Limb (tissue), 2 donors: ENCODE results near the gene HLCS.

ENCODE experiments used
- DNase-seq, 2 donors: peaks; one replicate each; pipeline ENCODE4 v3.0.0-alpha.2; 2016; ENCODE audit errors: extremely low spot score in 2 of 2

Gene HLCS

GRCh38 chr21:36813052-36813451 is 153.4 kb downstream of the HLCS start:
- peak in 1 of 2 donors; percentile 43 for DNase-seq

GRCh38 chr21:36811762-36812161 is 154.7 kb downstream of the HLCS start:
- DNase-seq = no peak

DNA sequence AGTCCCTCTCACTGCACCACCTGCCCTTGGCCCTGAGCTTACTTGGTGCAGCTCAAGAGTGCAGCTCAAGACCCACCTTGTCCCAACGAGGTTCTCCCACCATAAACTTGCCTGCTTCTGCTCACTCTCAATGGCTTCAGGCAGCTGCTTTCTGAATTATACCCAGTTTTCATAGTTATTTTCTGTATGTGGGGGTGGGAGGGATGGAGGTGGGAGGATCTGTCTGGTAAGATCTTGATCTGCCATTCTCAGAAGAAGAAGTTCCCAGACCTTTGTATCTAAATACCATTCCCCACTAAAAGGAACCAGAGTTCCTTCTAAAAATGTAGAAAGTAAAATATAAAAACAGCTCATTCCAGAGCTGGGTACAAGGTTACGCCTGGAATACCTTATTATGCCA is 156.0 kb downstream of the HLCS start:
- no peak for DNase-seq

DNA sequence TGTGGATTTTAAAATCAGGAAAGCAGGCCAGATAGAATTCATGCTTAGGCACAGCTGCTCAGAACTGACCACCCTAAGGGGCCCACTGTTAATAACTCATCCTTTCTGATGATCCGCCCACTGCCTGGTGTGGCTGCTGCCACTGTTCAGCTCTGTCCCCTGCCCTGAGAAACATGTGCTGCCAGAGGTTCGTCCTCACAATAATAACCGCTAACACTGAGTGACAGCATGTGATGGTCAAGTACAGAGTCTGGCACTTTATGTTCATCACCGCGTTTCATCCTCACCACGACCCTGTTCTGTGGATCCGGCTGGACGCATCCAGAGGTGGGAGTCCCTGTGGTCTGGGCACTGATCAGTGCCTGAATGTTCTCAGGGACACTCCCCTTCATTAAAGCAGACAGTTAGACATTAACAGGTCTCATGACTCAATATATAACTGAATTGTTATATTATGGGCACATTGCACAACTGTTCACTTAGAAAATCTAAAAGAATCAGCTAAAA is 159.0 kb downstream of the HLCS start:
- DNase-seq = no peak

DNA sequence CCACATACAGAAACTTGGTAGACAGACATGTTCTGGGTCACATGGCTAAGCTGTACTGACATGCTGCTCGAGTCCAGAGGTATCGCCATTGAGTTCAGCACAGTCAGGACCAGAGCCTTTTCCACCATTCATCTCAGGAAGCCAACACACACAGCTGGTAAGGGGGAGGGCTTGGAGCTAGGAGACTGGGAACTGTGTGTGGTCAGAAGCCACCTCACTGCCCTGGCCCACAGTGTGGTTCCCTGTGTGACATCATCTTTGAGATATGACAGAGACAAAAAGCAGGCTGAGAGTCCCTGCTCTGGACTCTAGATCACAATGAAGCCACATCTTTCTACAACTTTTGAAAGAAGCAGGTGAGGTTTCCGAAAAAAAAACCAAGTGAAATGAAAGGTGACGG is 160.4 kb downstream of the HLCS start:
- no peak for DNase-seq

GRCh38 chr21:36804874-36805611 is 161.4 kb downstream of the HLCS start:
- no peak for DNase-seq

DNA sequence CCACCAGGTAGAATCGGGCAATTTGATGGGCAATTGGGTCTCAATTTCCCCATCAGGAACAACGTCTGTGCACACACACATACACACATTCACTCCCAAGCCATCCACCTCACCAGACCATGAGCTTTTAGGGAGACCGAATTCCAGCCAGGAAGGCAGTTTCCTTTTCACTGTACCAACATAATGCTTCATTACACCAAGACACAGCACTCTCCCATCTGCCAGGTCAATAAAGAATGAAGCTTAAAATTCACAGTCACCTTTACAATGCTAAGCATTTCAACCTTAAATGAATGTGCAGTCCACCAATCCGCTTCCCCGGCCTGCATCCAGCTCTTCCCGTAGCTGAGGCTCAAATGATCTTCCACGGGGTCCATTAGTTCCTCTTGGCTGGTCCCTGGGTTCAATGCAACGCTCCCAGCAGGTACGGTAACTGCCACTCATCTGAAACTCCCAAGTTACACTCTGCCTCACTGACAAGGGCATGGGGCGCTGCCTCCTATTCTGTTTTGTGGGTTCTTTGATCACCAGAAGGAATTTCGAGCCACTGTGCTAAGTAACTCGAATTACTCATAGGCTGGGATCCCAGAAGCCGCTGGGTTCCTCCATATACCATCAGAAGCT is 162.5 kb downstream of the HLCS start:
- no peak for DNase-seq

- DNase-seq = no peak
Measured at GRCh38 chr21:36803051-36803645, 163.3 kb downstream of the HLCS start.

- DNase-seq = no peak
Measured at GRCh38 chr21:36800734-36801133, 165.7 kb downstream of the HLCS start.

- DNase-seq = no peak
Measured at GRCh38 chr21:36799869-36800268, 166.6 kb downstream of the HLCS start.

DNA sequence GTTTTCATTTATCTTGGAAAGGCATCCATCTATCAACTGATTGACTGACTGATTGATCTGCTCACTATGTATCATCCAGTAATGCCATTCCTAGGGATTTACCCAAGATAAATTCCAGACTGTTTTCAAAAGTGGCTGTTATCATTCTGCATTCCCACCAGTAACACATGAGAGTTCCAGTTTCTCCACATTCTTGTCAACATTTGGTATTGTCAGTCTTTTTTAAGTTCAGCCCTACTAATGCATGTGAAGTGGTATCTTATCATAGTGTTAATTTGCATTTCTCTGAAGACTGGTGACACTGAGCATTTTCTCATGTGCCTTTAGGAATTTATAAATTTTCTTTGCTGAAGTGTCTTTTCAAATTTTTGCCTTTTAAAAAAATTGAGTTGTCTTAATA is 168.0 kb downstream of the HLCS start:
- DNase-seq = no peak

- no peak for DNase-seq
Measured at GRCh38 chr21:36796070-36796469, 170.4 kb downstream of the HLCS start.

- DNase-seq = no peak
Measured at GRCh38 chr21:36792505-36792967, 173.9 kb downstream of the HLCS start.

GRCh38 chr21:36791695-36792470 is 174.6 kb downstream of the HLCS start:
- no peak for DNase-seq

GRCh38 chr21:36791180-36791579 is 175.3 kb downstream of the HLCS start:
- DNase-seq = peak in 1 of 2 donors; percentile 67

GRCh38 chr21:36790616-36791015 is 175.9 kb downstream of the HLCS start:
- DNase-seq = no peak

DNA sequence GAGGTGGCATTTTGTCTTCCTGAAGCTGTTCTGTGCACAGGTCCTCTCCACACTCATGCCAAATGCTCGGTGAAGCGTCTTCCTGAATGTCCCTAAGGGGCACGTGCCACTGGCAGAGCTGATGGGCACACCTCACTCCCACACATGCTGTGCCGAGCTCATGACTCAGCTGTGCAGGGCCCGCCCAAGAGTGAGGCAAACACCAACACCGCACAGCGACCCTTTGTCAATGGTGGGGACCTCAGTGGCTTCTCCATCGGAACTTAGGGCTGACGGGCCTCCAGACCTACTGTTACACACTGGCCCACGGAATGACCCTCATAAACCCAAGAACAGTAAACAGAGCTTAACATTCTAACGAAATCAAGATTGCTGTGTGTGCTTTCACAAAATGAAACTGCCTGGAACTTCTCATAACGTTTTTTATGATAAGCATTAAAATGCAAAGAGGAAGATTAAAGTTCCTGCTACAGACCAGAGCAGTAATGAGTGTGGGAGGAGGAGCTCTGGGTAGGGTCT is 178.3 kb downstream of the HLCS start:
- no peak for DNase-seq

DNA sequence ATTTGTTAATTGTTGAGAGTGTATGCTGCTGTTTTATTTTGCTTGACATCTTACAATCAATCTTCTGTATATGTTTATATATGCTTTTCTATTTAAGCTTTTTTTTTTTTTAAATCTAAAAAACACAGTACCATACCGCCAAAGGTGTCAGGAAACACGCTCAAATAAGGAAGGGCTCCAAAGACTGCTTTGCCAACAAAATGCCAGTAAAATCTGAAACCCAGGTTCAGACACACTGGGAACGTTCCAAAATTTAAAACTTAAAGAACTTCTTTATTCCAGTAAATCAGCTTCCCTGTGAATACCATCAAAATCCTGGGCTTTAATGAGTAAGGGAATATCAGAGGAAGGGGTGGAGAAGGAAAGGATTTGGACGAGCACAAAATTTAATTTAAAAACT is 180.3 kb downstream of the HLCS start:
- DNase-seq = no peak

GRCh38 chr21:36785615-36786014 is 180.9 kb downstream of the HLCS start:
- DNase-seq = no peak

DNA sequence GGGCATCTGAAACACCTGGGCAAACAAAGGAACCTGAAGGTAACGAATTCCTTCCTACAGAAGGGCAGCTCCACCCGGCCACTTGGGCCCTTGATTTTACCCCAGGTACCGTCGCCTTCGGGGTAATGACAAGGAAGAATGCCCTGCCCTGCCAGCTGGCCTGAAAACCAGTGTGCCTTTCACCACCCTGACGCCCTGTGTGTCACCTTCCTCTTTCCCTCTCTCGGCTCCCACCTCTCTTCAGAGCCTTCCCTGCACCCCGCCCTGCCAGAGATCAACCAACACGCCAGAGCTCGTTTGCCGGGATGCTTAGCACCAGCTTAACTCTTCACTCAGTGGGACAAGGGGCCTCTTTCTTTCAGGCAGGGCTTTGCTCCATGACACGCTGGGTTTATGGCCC is 181.5 kb downstream of the HLCS start:
- DNase-seq = no peak

- DNase-seq = no peak
Measured at GRCh38 chr21:36783612-36784374, 182.7 kb downstream of the HLCS start.
